Common myeloid progenitor, CD34-positive (primary cell): ENCODE data around the gene TMEM45B.
"Not testable (repeated sequence)": the region's sequence is repeated elsewhere in the genome, so short reads cannot be mapped to it uniquely, and the experiment has no call there.

ENCODE experiments used
- CTCF ChIA-PET: fragments of 350-600 bp; sonication (Branson Sonifier 250); formaldehyde crosslinking; loops from one replicate; lab custom pipeline; 2021; ENCODE audit warnings: antibody characterized with exemption; lab: Charles Lee
- POLR2A ChIA-PET: fragments of 350-600 bp; sonication (Branson Sonifier 250); formaldehyde crosslinking; loops from one replicate; lab custom pipeline; 2021; ENCODE audit warnings: antibody characterized with exemption; lab: Charles Lee
- DNase-seq, 3 donors: peaks; one replicate each; pipeline versions ENCODE4 v3.0.0 to v3.0.0-alpha.2; 2013
- H3K27ac ChIP-seq, 2 experiments: 1 replicate in 1 of 2; 2 replicates in 1 of 2; pipeline ENCODE4 v1.7.0; 2013; ENCODE audit warnings: inconsistent platforms in 2 of 2, low read length in 2 of 2, mild to moderate bottlenecking in 2 of 2, low read depth in 1 of 2, moderate library complexity in 1 of 2; ENCODE audit not compliant: severe bottlenecking in 2 of 2, insufficient read depth in 1 of 2, poor library complexity in 1 of 2
- H3K27me3 ChIP-seq, 5 experiments: replicated peaks in 2 of 5; 1 replicate in 3 of 5; 2 replicates in 2 of 5; pipeline versions ENCODE4 v1.6.1 to v1.7.0; 2013; ENCODE audit warnings: low read length in 4 of 5, mild to moderate bottlenecking in 2 of 5, moderate library complexity in 2 of 5, inconsistent platforms in 1 of 5; ENCODE audit not compliant: insufficient read depth in 5 of 5, control insufficient read depth in 4 of 5
- H3K36me3 ChIP-seq, 4 experiments: 1 replicate in 2 of 4; 2 replicates in 2 of 4; pipeline versions ENCODE4 v1.6.1 to v1.7.0; 2013; ENCODE audit warnings: low read length in 3 of 4, control low read depth in 1 of 4, mild to moderate bottlenecking in 1 of 4; ENCODE audit not compliant: control insufficient read depth in 4 of 4, insufficient read depth in 4 of 4
- H3K4me1 ChIP-seq, 4 experiments: 1 replicate in 3 of 4; 2 replicates in 1 of 4; pipeline versions ENCODE4 v1.6.1 to v1.7.1; 2013; ENCODE audit warnings: low read length in 3 of 4, mild to moderate bottlenecking in 3 of 4, control low read depth in 1 of 4, inconsistent platforms in 1 of 4, moderate library complexity in 1 of 4; ENCODE audit not compliant: control insufficient read depth in 4 of 4, insufficient read depth in 4 of 4; ENCODE audit errors: control extremely low read depth in 1 of 4
- H3K4me3 ChIP-seq, 7 experiments: 1 replicate in 4 of 7; 2 replicates in 3 of 7; pipeline versions ENCODE4 v1.5.1 to v1.7.0; 2013; ENCODE audit warnings: mild to moderate bottlenecking in 7 of 7, low read length in 6 of 7, moderate library complexity in 6 of 7, inconsistent platforms in 2 of 7, low read depth in 2 of 7, control low read depth in 1 of 7; ENCODE audit not compliant: insufficient read depth in 4 of 7, control insufficient read depth in 1 of 7; ENCODE audit errors: extremely low read depth in 1 of 7
- H3K9me3 ChIP-seq, 5 experiments: 1 replicate in 4 of 5; 2 replicates in 1 of 5; pipeline versions ENCODE4 v1.6.1 to v1.7.1; 2013; ENCODE audit warnings: low read length in 4 of 5, mild to moderate bottlenecking in 2 of 5, inconsistent platforms in 1 of 5, low read depth in 1 of 5, moderate library complexity in 1 of 5; ENCODE audit not compliant: control insufficient read depth in 4 of 5, insufficient read depth in 2 of 5; ENCODE audit errors: control extremely low read depth in 1 of 5
- WGBS: methylation state at CpG from one replicate; pipeline ENCODE4 v1.1.5; 2013; ENCODE audit not compliant: insufficient coverage; 5-methylcytosine and 5-hydroxymethylcytosine counted together

Gene TMEM45B

DNA sequence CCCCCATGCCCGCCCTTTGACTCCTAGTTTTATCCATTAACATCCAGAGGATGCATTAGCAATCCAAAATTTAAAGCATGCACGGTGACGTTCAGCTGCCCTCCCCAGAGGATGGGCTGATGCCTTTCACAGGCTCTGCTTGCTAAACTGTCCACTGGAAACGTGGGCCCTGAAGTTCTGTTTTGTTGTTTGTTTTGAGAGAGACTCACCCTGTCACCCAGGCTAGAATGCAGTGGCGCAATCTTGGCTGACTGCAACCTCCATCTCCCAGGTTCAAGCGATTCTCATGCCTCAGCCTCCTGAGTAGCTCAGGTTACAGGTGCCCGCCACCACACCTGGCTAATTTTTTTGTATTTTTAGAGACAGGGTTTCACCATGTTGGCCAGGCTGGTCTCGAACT lies 40.4 kb downstream of the TMEM45B start:
- Histone ChIP-seq H3K4me1 (peaks cover 0 to 8% (median 4%) of the 10 kb centered on the region in 4 experiments), H3K27me3 (no peaks in the 10 kb centered on the region), H3K4me3 (no peak overlapping the region), H3K36me3 (peaks cover 2 to 13% (median 8%) of the 10 kb centered on the region in 4 experiments), H3K27ac (no peak overlapping the region), H3K9me3 (no peaks in the 10 kb centered on the region)
- DNase-seq = no peak
- 90% methylated on average over 7 of the region's 8 CpGs for WGBS
- POLR2A ChIA-PET = no interaction called here
- CTCF ChIA-PET = no interaction called here

DNA sequence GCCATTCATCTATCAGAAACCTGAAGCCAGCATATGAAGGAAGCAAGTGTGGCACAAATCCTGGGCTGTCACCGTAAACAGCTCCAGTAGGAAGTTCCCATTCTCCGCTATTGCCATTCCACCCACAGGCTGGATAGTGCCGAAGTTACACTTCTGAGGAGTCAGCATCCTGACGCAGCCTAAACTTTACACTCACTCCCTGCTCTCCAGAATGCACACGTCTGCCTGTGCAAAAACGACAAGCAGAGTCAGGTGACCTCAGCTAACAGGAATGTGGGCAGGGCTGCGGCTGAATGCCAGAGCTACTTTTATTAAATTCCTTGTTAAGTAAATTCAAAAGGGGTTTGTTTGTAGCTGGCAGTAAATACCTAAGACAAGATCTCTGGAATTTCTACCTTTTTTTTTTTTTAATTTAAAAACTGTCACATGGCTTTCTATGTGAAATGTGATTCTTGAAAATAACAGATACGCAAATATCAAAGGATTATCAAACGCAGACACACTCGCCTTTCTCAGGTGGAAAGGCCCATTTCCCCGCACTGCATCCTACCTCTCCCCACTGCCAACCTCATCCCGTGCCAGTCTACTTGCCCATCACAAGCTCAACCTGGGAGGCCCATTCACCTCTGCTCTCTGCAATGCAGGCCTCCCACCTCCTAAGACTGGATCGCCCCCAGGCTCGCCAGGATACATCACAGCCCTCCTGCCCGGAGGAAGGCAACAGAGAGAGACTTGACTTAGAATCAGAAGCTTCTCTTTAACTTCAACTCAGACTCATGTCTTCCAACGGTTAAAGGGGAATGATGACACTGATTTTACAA lies 46.3 kb downstream of the TMEM45B start:
- Histone ChIP-seq H3K9me3 (no peaks in the 10 kb centered on the region), H3K4me1 (no peaks in the 10 kb centered on the region), H3K4me3 (no peak overlapping the region), H3K27me3 (no peaks in the 10 kb centered on the region), H3K36me3 (peaks cover 11 to 64% (median 51%) of the 10 kb centered on the region in 4 experiments), H3K27ac (no peak overlapping the region)
- DNase-seq = no peak
- ChIA-PET POLR2A (no interaction called here), CTCF (interaction anchor here (0.6 kb wide), 1 partner anchor 1625 kb away, joined by 3 read pairs; no protein-coding TSS in a partner anchor)
- WGBS = 97% methylated on average over 10 of the region's 16 CpGs

DNA sequence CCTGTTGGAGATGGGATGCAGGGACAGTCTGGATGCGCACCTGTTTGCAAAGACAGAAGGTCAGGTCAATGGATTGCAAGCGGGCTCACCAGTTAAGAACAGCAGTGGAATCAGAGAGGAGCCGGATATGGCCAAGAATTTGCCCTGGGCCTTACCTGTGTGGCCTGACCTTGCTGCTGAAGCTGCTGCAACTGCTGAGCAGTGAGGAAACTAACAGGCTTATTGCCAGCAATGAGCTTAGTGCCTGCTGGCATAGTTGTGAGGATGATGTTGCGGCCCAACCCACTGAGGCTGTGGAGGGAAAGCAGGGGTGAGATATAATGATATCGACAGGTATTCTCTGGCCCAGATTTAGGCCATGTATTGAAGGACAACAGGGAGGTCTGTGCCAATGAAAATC lies 49.2 kb downstream of the TMEM45B start:
- no peak overlapping the region for H3K27ac ChIP-seq
- no peak for DNase-seq
- ChIA-PET CTCF (interaction anchor here (1.1 kb wide), 1 partner anchor 13 kb away, joined by 3 read pairs; no protein-coding TSS in a partner anchor), POLR2A (no interaction called here)
- peaks cover 9 to 87% (median 66%) of the 10 kb centered on the region in 4 experiments for H3K36me3 ChIP-seq
- H3K27me3 ChIP-seq = no peaks in the 10 kb centered on the region
- no peaks in the 10 kb centered on the region for H3K4me1 ChIP-seq
- no peak overlapping the region for H3K4me3 ChIP-seq
- WGBS = 98% methylated on average over 5 of the region's 5 CpGs
- H3K9me3 ChIP-seq = no peaks in the 10 kb centered on the region

DNA sequence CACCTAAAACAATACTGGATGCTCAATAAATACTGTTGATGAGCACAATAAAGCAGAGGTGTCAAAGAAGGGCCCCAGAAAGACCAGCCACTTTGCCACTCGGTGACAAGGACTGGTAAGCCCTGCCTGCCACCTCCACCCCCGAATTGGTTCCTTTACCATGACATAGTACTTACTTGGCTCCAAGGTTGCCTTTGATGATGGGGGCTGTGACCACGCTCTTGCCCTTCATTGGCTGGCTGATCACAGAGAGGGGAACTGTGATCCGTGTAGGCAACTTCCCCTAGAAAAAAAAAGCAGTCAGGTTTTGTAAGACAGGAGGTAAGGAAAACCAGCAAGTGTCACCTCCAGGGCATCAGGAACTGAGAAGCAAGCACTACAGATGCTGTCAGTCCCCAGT lies 50.1 kb downstream of the TMEM45B start:
- Histone ChIP-seq H3K27ac (no peak overlapping the region), H3K36me3 (peaks cover 12 to 88% (median 71%) of the 10 kb centered on the region in 4 experiments), H3K4me1 (no peaks in the 10 kb centered on the region), H3K9me3 (no peaks in the 10 kb centered on the region), H3K4me3 (no peak overlapping the region), H3K27me3 (no peaks in the 10 kb centered on the region)
- ChIA-PET CTCF (interaction anchor here (1.1 kb wide), 1 partner anchor 12 kb away, joined by 3 read pairs; no protein-coding TSS in a partner anchor), POLR2A (no interaction called here)
- DNase-seq = no peak
- WGBS = 100% methylated on average over 1 of the region's 4 CpGs

DNA sequence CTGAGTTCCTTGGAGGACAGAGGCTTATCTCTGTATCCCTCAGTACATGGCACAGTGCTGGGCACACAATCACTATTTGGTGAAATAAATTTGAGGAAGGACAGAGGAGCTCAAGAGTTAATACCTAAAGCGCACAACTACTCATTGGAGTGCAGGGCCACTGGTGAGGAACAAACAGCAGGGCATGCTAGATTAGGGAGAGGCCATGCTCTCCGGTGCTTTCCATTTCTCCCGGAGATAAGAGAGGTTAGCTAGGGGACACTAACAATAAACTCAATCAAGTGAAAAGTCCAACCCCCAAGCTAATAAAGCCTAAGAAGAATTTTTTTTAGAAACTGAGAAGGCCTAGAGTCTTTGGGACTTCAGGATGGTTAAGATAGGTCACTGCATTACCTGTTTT lies 50.7 kb downstream of the TMEM45B start:
- Histone ChIP-seq H3K27ac (no peak overlapping the region), H3K36me3 (peaks cover 12 to 89% (median 74%) of the 10 kb centered on the region in 4 experiments), H3K4me1 (no peaks in the 10 kb centered on the region), H3K9me3 (no peaks in the 10 kb centered on the region), H3K27me3 (no peaks in the 10 kb centered on the region), H3K4me3 (no peak overlapping the region)
- POLR2A ChIA-PET = no interaction called here
- CTCF ChIA-PET = no interaction called here
- WGBS = 100% methylated on average over 1 of the region's 3 CpGs
- DNase-seq = no peak

DNA sequence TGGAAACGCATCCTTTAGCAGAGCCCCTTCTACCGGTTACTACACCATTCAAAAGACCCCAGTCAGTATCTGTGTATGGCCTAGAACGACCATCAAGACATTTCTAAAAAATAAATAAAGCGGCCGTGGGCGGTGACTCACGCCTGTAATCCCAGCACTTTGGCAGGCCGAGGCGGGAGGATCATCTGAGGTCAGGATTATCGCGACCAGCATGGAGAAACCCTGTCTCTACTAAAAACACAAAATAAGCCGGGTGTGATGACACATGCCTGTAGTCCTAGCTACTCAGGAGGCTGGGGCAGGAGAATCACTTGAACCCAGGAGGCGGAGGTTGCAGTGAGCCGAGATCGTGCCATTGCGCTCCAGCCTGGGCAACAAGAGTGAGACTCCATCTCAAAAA lies 53.0 kb downstream of the TMEM45B start:
- H3K27me3 ChIP-seq, H3K27ac ChIP-seq, H3K4me1 ChIP-seq, POLR2A ChIA-PET, DNase-seq, CTCF ChIA-PET, H3K9me3 ChIP-seq, H3K4me3 ChIP-seq: not testable (repeated sequence)
- 94% methylated on average over 8 of the region's 16 CpGs for WGBS
- H3K36me3 ChIP-seq = peaks cover 22 to 95% (median 79%) of the 10 kb centered on the region in 4 experiments

DNA sequence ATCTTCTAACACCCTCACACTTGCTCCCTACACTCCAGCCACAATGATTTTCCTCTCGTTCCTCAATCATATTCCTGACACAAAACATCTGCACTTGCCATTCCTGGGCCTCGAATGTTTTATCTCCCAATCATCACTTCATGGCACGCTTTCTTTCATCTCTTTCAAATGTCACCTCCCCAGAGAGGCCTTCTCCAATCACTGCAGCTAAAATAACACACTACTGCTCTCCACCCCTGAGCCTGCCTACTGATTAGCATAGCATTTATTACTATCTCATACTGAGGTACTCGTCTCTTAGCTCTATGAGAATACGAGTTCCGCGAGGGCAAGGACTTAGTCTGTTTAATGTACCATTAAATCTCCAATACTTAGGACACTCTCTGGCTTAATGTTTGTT lies 56.3 kb downstream of the TMEM45B start:
- ChIA-PET POLR2A (no interaction called here), CTCF (interaction anchor here (2.7 kb wide), 1 partner anchor 10 kb away, joined by 11 read pairs; no protein-coding TSS in a partner anchor)
- Histone ChIP-seq H3K4me1 (no peaks in the 10 kb centered on the region), H3K4me3 (no peak overlapping the region), H3K27ac (no peak overlapping the region), H3K9me3 (no peaks in the 10 kb centered on the region), H3K36me3 (peaks cover 23 to 95% (median 77%) of the 10 kb centered on the region in 4 experiments), H3K27me3 (no peaks in the 10 kb centered on the region)
- 100% methylated on average over 3 of the region's 7 CpGs for WGBS
- DNase-seq = no peak
